Astrocyte (in vitro differentiated cells and primary cell): ENCODE results near the gene GTF2F1. TPM values are rescaled to one million over a fixed set of nuclear protein-coding genes. Genes with fewer than 3 reads are reported as not detected.

Experiments used
- DNase-seq: peaks from one replicate; pipeline ENCODE4 v3.0.0-alpha.2; 2010; ENCODE audit warnings: low read depth
- FAIRE-seq: peaks from 2 replicates; lab custom pipeline; 2011; peaks lifted over from hg19 to GRCh38; lab: Jason Lieb, UNC
- H2AFZ ChIP-seq: 2 replicates; pipeline ENCODE4 v1.6.0; 2012; ENCODE audit warnings: low read depth, low read length, inconsistent platforms
- H3K27ac ChIP-seq: 2 replicates; pipeline ENCODE4 v1.5.1; 2011; ENCODE audit warnings: low read depth, low read length, inconsistent platforms
- H3K27me3 ChIP-seq: 2 replicates; pipeline ENCODE4 v1.6.0; 2011; ENCODE audit warnings: low read length, inconsistent platforms; ENCODE audit not compliant: insufficient read depth
- H3K36me3 ChIP-seq: 2 replicates; pipeline ENCODE4 v1.5.1; 2011; ENCODE audit warnings: low read length, inconsistent platforms; ENCODE audit not compliant: insufficient read depth
- H3K4me1 ChIP-seq: 2 replicates; pipeline ENCODE4 v1.5.1; 2011; ENCODE audit warnings: low read length, inconsistent platforms; ENCODE audit not compliant: insufficient read depth
- H3K4me2 ChIP-seq: 2 replicates; pipeline ENCODE4 v1.6.0; 2012; ENCODE audit warnings: low read length, inconsistent platforms
- H3K4me3 ChIP-seq: 2 replicates; pipeline ENCODE4 v1.5.1; 2011; ENCODE audit warnings: low read depth, mild to moderate bottlenecking, low read length, inconsistent platforms; ENCODE audit not compliant: insufficient read depth
- H3K79me2 ChIP-seq: 2 replicates; pipeline ENCODE4 v1.6.0; 2012; ENCODE audit warnings: mild to moderate bottlenecking, low read length, inconsistent platforms; ENCODE audit not compliant: insufficient read depth
- H3K9ac ChIP-seq: 2 replicates; pipeline ENCODE4 v1.6.0; 2012; ENCODE audit warnings: mild to moderate bottlenecking, low read length, inconsistent platforms
- H3K9me3 ChIP-seq: 2 replicates; pipeline ENCODE4 v1.5.1; 2012; ENCODE audit warnings: low read depth, mild to moderate bottlenecking, low read length, inconsistent platforms; ENCODE audit not compliant: insufficient read depth
- H4K20me1 ChIP-seq: 2 replicates; pipeline ENCODE4 v1.6.0; 2012; ENCODE audit warnings: low read length, inconsistent platforms; ENCODE audit not compliant: insufficient read depth
- H3K27ac Mint-ChIP-seq: one replicate; pipeline ENCODE4 v1.8.0; 2021; ENCODE audit warnings: mild to moderate bottlenecking, mixed read lengths; ENCODE audit not compliant: unreplicated experiment
- H3K27me3 Mint-ChIP-seq: one replicate; pipeline ENCODE4 v1.8.0; 2021; ENCODE audit warnings: low read depth, mixed read lengths; ENCODE audit not compliant: unreplicated experiment
- H3K36me3 Mint-ChIP-seq: one replicate; pipeline ENCODE4 v1.8.0; 2021; ENCODE audit warnings: low read depth, mixed read lengths; ENCODE audit not compliant: unreplicated experiment
- H3K4me1 Mint-ChIP-seq: one replicate; pipeline ENCODE4 v1.8.0; 2021; ENCODE audit warnings: low read depth, mixed read lengths; ENCODE audit not compliant: unreplicated experiment
- H3K4me3 Mint-ChIP-seq: one replicate; pipeline ENCODE4 v1.8.0; 2021; ENCODE audit warnings: mild to moderate bottlenecking, moderate library complexity, mixed read lengths; ENCODE audit not compliant: unreplicated experiment
- H3K9me3 Mint-ChIP-seq: one replicate; pipeline ENCODE4 v1.8.0; 2021; ENCODE audit warnings: mild to moderate bottlenecking, mixed read lengths; ENCODE audit not compliant: unreplicated experiment
- CTCF ChIP-seq: IDR thresholded peaks from 2 replicates; pipeline ENCODE4 v1.5.1; 2011; ENCODE audit warnings: low read depth, mild to moderate bottlenecking, inconsistent platforms, low read length, moderate library complexity; ENCODE audit not compliant: insufficient read depth
- EZH2 ChIP-seq: IDR thresholded peaks from 2 replicates; pipeline ENCODE4 v1.6.1; 2012; ENCODE audit warnings: mild to moderate bottlenecking, low read length, inconsistent platforms; ENCODE audit not compliant: insufficient read depth
- total RNA-seq: library from RNA; stranded (reverse); gene quantifications from 2 replicates; pipeline ENCODE4 v1.2.1, GENCODE V29; 2021

GTF2F1 gene
- total RNA-seq, 1 donor from 2014 or later = 92.3 TPM

GRCh38 chr19:6378041-6378440, 14.9 kb downstream of the GTF2F1 start:
- no peak overlapping the region for H3K27ac ChIP-seq
- peaks cover 17% of the 10 kb centered on the region for H3K36me3 ChIP-seq
- FAIRE-seq = no peak
- no peaks in the 10 kb centered on the region for H3K27me3 Mint-ChIP-seq
- no peak overlapping the region for H2AFZ ChIP-seq
- peaks cover 13% of the 10 kb centered on the region for H3K4me1 ChIP-seq
- H4K20me1 ChIP-seq = peaks cover 3% of the 10 kb centered on the region
- H3K9ac ChIP-seq = no peak overlapping the region
- no peaks in the 10 kb centered on the region for H3K79me2 ChIP-seq
- H3K9me3 ChIP-seq = no peaks in the 10 kb centered on the region
- H3K27ac Mint-ChIP-seq = no peak overlapping the region
- peaks cover 16% of the 10 kb centered on the region for H3K36me3 Mint-ChIP-seq
- H3K4me1 Mint-ChIP-seq = peaks cover 5% of the 10 kb centered on the region
- TF ChIP-seq CTCF (no peak), EZH2 (no peak)
- peak overlapping the region; percentile 40 for H3K4me3 Mint-ChIP-seq
- no peaks in the 10 kb centered on the region for H3K27me3 ChIP-seq
- DNase-seq = peak; percentile 68
- no peak overlapping the region for H3K4me2 ChIP-seq
- no peak overlapping the region for H3K4me3 ChIP-seq
- H3K9me3 Mint-ChIP-seq = no peaks in the 10 kb centered on the region

- no peaks in the 10 kb centered on the region for H3K79me2 ChIP-seq
- Mint-ChIP-seq H3K27ac (no peak overlapping the region), H3K27me3 (no peaks in the 10 kb centered on the region), H3K36me3 (peaks cover 11% of the 10 kb centered on the region), H3K4me1 (peaks cover 8% of the 10 kb centered on the region), H3K9me3 (no peaks in the 10 kb centered on the region), H3K4me3 (no peak overlapping the region)
- FAIRE-seq (no peak), DNase-seq (no peak)
- H3K27me3 ChIP-seq = no peaks in the 10 kb centered on the region
- H3K9ac ChIP-seq = no peak overlapping the region
- peaks cover 3% of the 10 kb centered on the region for H4K20me1 ChIP-seq
- no peak overlapping the region for H2AFZ ChIP-seq
- TF ChIP-seq CTCF = no peak
- TF ChIP-seq EZH2 = no peak
- H3K4me3 ChIP-seq = no peak overlapping the region
- peaks cover 15% of the 10 kb centered on the region for H3K36me3 ChIP-seq
- H3K27ac ChIP-seq = no peak overlapping the region
- no peaks in the 10 kb centered on the region for H3K9me3 ChIP-seq
- no peak overlapping the region for H3K4me2 ChIP-seq
- H3K4me1 ChIP-seq = peaks cover 16% of the 10 kb centered on the region
These were observed 16.3 kb downstream of the GTF2F1 start for GRCh38 chr19:6376512-6377190.

DNA sequence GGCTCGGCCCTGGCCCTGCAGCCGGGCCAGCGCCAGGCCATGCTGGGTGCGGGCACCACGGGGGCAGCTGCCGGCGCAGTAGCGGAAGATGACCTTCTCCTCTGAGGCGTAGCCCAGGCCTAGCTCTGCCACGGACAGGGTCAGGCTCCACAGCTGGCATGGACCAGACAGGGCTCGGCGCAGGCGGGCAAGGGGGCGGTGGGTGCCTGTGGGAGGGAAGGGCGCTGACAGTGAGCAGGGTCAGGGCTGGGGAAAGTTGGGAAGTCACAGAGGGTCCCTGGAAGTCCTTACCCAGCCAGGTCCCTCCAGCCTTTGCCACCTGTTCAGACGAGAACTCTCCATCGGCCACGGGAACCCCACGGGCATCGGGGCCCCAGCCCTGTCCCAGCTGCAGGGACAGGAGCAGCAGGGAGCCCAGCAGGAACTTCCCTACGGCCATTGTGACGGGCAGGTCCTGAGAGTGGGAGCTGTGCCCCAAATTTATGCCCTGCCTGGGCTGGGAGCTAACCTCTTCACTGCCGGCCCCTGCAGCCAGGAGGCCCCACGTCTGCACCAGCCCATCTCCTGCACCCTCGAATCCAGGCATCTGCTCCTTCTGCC, 17.5 kb downstream of the GTF2F1 start, which contains the start of gene PSPN:
Gene PSPN, minus strand, starts transcription at position 523 of the 600 bp plus-strand sequence. Its CDS starts 84 bp downstream, at position 439.
- no peaks in the 10 kb centered on the region for H3K27me3 Mint-ChIP-seq
- no peaks in the 10 kb centered on the region for H3K27me3 ChIP-seq
- peaks cover 8% of the 10 kb centered on the region for H3K4me1 Mint-ChIP-seq
- no peak within 1 kb of the TSS for H3K9ac ChIP-seq
- H3K4me1 ChIP-seq = peaks cover 16% of the 10 kb centered on the region
- H3K9me3 Mint-ChIP-seq = no peaks in the 10 kb centered on the region
- no peaks in the 10 kb centered on the region for H3K9me3 ChIP-seq
- H3K4me3 Mint-ChIP-seq = no peak within 1 kb of the TSS
- no peak within 1 kb of the TSS for H3K4me2 ChIP-seq
- H3K36me3 Mint-ChIP-seq = peaks cover 7% of the 10 kb centered on the region
- H3K4me3 ChIP-seq = no peak within 1 kb of the TSS
- TF ChIP-seq CTCF = no peak
- TF ChIP-seq EZH2 = no peak
- no peak for FAIRE-seq
- H4K20me1 ChIP-seq = peaks cover 3% of the 10 kb centered on the region
- no peak within 1 kb of the TSS for H3K27ac ChIP-seq
- no peak within 1 kb of the TSS for H3K27ac Mint-ChIP-seq
- peaks cover 14% of the 10 kb centered on the region for H3K36me3 ChIP-seq
- no peak within 1 kb of the TSS for H2AFZ ChIP-seq
- no peaks in the 10 kb centered on the region for H3K79me2 ChIP-seq
- DNase-seq = no peak
